Measurements from ENCODE around the gene GABBR2. TPM values are rescaled to one million over a fixed set of nuclear protein-coding genes. Genes with fewer than 3 reads are reported as not detected.

Gene GABBR2
- total and polyA plus RNA-seq, 9 of the 15 experiments (the other 6 are each of a cell fraction or from before 2014, with no cell fraction given) = 0.15 to 1.9 (median 0.32) TPM

GRCh38 chr9:98575379-98576346 lies 133.1 kb downstream of the GABBR2 start (continued):
- TF ChIP-seq, protein P1, sequence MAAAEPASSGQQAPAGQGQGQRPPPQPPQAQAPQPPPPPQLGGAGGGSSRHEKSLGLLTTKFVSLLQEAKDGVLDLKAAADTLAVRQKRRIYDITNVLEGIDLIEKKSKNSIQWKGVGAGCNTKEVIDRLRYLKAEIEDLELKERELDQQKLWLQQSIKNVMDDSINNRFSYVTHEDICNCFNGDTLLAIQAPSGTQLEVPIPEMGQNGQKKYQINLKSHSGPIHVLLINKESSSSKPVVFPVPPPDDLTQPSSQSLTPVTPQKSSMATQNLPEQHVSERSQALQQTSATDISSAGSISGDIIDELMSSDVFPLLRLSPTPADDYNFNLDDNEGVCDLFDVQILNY (CRISPR knock-in tag; IDR thresholded peaks at IDR 0.05) = no peak
- TF ChIP-seq TEAD4 (IDR thresholded peaks at IDR 0.05; ENCODE audit: low read length) (peak; percentile 81), TEAD4 (CRISPR knock-in tag; IDR thresholded peaks at IDR 0.05; ENCODE audit: borderline replicate concordance) (peak; percentile 81; the same call in 1 of the 2 replicates), EWSR1 (IDR thresholded peaks at IDR 0.05; ENCODE audit: borderline replicate concordance, low read depth, partially characterized antibody) (no peak), KLF16 (IDR thresholded peaks at IDR 0.05) (peak; percentile 70), ZNF133 (CRISPR knock-in tag; IDR thresholded peaks at IDR 0.05) (no peak), U2AF1 (optimal IDR thresholded peaks at IDR 0.05; ENCODE audit: low read depth, low read length) (no peak), MLLT1 (IDR thresholded peaks at IDR 0.05) (peak in 1 of 2 experiments; percentile 84; a peak in 2 of 4 replicates), ZNF263 (CRISPR knock-in tag; IDR thresholded peaks at IDR 0.05; ENCODE audit: borderline replicate concordance) (peak; percentile 39; the same call in 1 of the 2 replicates), NR2C1 (IDR thresholded peaks at IDR 0.05) (no peak), NR2C1 (tag; IDR thresholded peaks at IDR 0.05) (0 out of 2 replicates have a peak, but pooled peaks have one; percentile 31), PHF20 (IDR thresholded peaks at IDR 0.05; ENCODE audit: partially characterized antibody) (no peak), HSF4 (CRISPR knock-in tag; IDR thresholded peaks at IDR 0.05; ENCODE audit: borderline replicate concordance) (no peak), GTF2F1 (IDR thresholded peaks at IDR 0.05; ENCODE audit: low read depth, low read length) (no peak), MAX (CRISPR knock-in tag; IDR thresholded peaks at IDR 0.05) (peak; percentile 99)
- TF ChIP-seq, protein P2, sequence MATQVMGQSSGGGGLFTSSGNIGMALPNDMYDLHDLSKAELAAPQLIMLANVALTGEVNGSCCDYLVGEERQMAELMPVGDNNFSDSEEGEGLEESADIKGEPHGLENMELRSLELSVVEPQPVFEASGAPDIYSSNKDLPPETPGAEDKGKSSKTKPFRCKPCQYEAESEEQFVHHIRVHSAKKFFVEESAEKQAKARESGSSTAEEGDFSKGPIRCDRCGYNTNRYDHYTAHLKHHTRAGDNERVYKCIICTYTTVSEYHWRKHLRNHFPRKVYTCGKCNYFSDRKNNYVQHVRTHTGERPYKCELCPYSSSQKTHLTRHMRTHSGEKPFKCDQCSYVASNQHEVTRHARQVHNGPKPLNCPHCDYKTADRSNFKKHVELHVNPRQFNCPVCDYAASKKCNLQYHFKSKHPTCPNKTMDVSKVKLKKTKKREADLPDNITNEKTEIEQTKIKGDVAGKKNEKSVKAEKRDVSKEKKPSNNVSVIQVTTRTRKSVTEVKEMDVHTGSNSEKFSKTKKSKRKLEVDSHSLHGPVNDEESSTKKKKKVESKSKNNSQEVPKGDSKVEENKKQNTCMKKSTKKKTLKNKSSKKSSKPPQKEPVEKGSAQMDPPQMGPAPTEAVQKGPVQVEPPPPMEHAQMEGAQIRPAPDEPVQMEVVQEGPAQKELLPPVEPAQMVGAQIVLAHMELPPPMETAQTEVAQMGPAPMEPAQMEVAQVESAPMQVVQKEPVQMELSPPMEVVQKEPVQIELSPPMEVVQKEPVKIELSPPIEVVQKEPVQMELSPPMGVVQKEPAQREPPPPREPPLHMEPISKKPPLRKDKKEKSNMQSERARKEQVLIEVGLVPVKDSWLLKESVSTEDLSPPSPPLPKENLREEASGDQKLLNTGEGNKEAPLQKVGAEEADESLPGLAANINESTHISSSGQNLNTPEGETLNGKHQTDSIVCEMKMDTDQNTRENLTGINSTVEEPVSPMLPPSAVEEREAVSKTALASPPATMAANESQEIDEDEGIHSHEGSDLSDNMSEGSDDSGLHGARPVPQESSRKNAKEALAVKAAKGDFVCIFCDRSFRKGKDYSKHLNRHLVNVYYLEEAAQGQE (IDR thresholded peaks at IDR 0.05; ENCODE audit: borderline replicate concordance) = peak; percentile 45
- TF ChIP-seq, protein P2 (CRISPR knock-in tag; IDR thresholded peaks at IDR 0.05; ENCODE audit: low read depth) = no peak

Data from K562 (cell line).